T-cell (primary cell): ENCODE measurements around the gene MAP1B. TPM values are rescaled to one million over a fixed set of nuclear protein-coding genes. Genes with fewer than 3 reads are reported as not detected.

Source experiments
- ATAC-seq, 4 experiments: fragments of 200-7000 bp in 3 of 4; fragments of 150-1000 bp in 1 of 4; cut with Tn5 transposase; replicated peaks in 1 of 4; 1 replicate in 3 of 4; 2 replicates in 1 of 4; pipeline ENCODE4 v1.10.0; 2021; ENCODE audit warnings: moderate library complexity in 3 of 4, mild to moderate bottlenecking in 2 of 4, moderate number of reproducible peaks in 1 of 4
- CTCF ChIA-PET, 2 donors: fragments of 300-600 bp; sonication (Branson Sonifier 250); formaldehyde crosslinking; loops; one replicate each; lab custom pipeline; 2022; ENCODE audit warnings: antibody characterized with exemption in 2 of 2; lab: Charles Lee
- POLR2A ChIA-PET, 2 donors: fragments of 300-600 bp; sonication (Branson Sonifier 250); formaldehyde crosslinking; loops; one replicate each; lab custom pipeline; 2022; ENCODE audit warnings: antibody characterized with exemption in 2 of 2; lab: Charles Lee
- DNase-seq, 35 experiments: peaks; one replicate each; pipeline versions ENCODE4 v3.0.0 to v3.0.0-alpha.2; 2013 to 2023
- H3K27ac ChIP-seq: one replicate; pipeline ENCODE4 v1.5.1; 2013; ENCODE audit warnings: low read length
- H3K27me3 ChIP-seq, 2 experiments: replicated peaks in 1 of 2; 1 replicate in 1 of 2; 2 replicates in 1 of 2; pipeline versions ENCODE4 v1.6.1 to v1.7.0; 2013; ENCODE audit warnings: low read length in 1 of 2, mixed read lengths in 1 of 2; ENCODE audit not compliant: control insufficient read depth in 2 of 2, insufficient read depth in 2 of 2; ENCODE audit errors: extremely low read depth in 1 of 2
- H3K36me3 ChIP-seq, 2 donors: 1 replicate in 1 of 2; 2 replicates in 1 of 2; pipeline versions ENCODE4 v1.6.1 to v1.7.0; 2013; ENCODE audit warnings: low read length in 1 of 2; ENCODE audit not compliant: control insufficient read depth in 2 of 2, insufficient read depth in 1 of 2; ENCODE audit errors: extremely low read depth in 1 of 2
- H3K4me1 ChIP-seq, 2 experiments: 1 replicate in 1 of 2; 2 replicates in 1 of 2; pipeline versions ENCODE4 v1.6.1 to v1.7.0; 2013; ENCODE audit warnings: low read length in 2 of 2, mixed read lengths in 1 of 2; ENCODE audit not compliant: insufficient read depth in 2 of 2, control insufficient read depth in 1 of 2; ENCODE audit errors: extremely low read depth in 1 of 2
- H3K4me3 ChIP-seq, 2 donors: 1 replicate in 1 of 2; 2 replicates in 1 of 2; pipeline versions ENCODE4 v1.5.1 to v1.7.0; 2013; ENCODE audit warnings: mild to moderate bottlenecking in 2 of 2, low read length in 1 of 2, moderate library complexity in 1 of 2; ENCODE audit not compliant: control insufficient read depth in 1 of 2; ENCODE audit errors: extremely low read depth in 1 of 2
- H3K9me3 ChIP-seq: 2 replicates; pipeline ENCODE4 v1.7.0; 2013
- H3K27ac Mint-ChIP-seq, 2 donors: one replicate each; pipeline ENCODE4 v1.8.0; 2020 to 2021; ENCODE audit warnings: mild to moderate bottlenecking in 2 of 2, mixed read lengths in 2 of 2
- H3K27me3 Mint-ChIP-seq, 2 donors: one replicate each; pipeline ENCODE4 v1.8.0; 2021 to 2022; ENCODE audit warnings: mixed read lengths in 2 of 2
- H3K36me3 Mint-ChIP-seq: one replicate; pipeline ENCODE4 v1.8.0; 2021; ENCODE audit warnings: mixed read lengths
- H3K4me1 Mint-ChIP-seq, 3 donors: one replicate each; pipeline ENCODE4 v1.8.0; 2020 to 2022; ENCODE audit warnings: mixed read lengths in 3 of 3, mild to moderate bottlenecking in 1 of 3
- H3K4me3 Mint-ChIP-seq, 3 donors: one replicate each; pipeline ENCODE4 v1.8.0; 2020 to 2022; ENCODE audit warnings: mild to moderate bottlenecking in 3 of 3, mixed read lengths in 3 of 3, moderate library complexity in 3 of 3
- H3K9me3 Mint-ChIP-seq, 3 donors: one replicate each; pipeline ENCODE4 v1.8.0; 2020 to 2022; ENCODE audit warnings: mixed read lengths in 3 of 3
- WGBS: methylation state at CpG from one replicate; pipeline ENCODE4 v1.1.5; 2013; ENCODE audit warnings: missing lambda C conversion rate; ENCODE audit not compliant: insufficient coverage; 5-methylcytosine and 5-hydroxymethylcytosine counted together
- total RNA-seq, 35 experiments: library from RNA in 6 of 35; stranded (reverse) in 6 of 35; fragments of 120-200 nt in 1 of 35; gene quantifications; one replicate each; pipeline versions ENCODE4 v1.2.1 to v1.2.4 and lab custom pipeline; 2013 to 2026

The MAP1B gene
- total RNA-seq, 5 donors from 2014 or later (not counting 1 experiment from before 2014, with no cell fraction given): 0.33 to 0.98 (median 0.47) TPM; not detected in 2

DNA sequence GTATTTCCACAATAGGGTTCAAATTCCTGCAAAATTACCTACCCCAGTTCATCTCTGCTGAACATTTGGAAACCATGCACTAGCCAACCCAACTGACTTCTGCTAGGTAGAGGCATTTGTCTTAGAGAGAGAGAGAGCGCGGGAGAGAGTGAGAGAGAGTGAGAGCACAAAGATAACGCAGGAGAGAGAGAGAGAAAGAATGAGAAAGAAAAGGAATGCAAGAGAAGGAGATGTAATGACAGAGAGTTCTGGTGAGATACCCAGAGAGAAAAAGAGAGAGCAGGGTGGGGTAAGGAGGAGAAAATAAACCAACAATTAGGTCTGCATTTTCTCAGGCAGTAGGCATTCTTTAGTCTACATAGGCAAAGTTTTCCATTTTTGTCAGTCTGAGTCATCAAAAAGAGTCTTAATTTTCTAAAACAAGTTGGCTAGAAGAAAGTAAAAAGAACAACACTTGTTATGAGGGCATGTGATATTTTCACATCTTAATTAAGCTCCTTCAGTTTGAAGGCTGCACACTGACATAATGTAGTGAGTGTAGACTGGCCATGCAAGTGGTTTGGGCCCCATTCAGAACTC, 98.2 kb downstream of the MAP1B start:
- DNase-seq: no peak
- Mint-ChIP-seq H3K27ac (no peak overlapping the region), H3K4me3 (no peak overlapping the region), H3K27me3 (no peaks in the 10 kb centered on the region), H3K4me1 (no peaks in the 10 kb centered on the region), H3K36me3 (no peaks in the 10 kb centered on the region), H3K9me3 (no peaks in the 10 kb centered on the region)
- Histone ChIP-seq H3K27me3 (no peaks in the 10 kb centered on the region), H3K27ac (no peak overlapping the region), H3K9me3 (no peaks in the 10 kb centered on the region), H3K36me3 (no peaks in the 10 kb centered on the region), H3K4me1 (no peaks in the 10 kb centered on the region), H3K4me3 (no peak overlapping the region)
- POLR2A ChIA-PET: no interaction called here
- 96% methylated on average over 3 of the region's 3 CpGs for WGBS
- CTCF ChIA-PET: no interaction called here
- no peak for ATAC-seq

DNA sequence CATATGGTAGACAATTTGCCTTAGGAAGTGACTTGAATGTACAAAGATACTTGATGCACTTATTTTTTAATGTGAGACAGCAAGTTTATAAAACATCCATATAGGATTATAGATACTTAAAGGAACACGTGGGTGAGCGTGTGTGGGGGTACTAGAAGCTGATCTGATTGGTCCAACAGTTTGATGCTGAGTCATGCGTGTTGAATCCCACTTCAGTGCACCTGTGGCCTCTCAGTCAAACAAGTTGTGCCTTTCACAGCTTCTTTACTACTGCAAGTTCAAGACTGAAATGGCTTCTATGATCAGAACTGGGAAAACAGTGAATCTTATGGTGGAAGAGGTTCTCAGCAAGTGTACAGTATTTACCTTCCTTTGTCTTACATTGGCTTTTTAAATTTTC, 98.9 kb downstream of the MAP1B start:
- Mint-ChIP-seq H3K4me3 (no peak overlapping the region), H3K27me3 (no peaks in the 10 kb centered on the region), H3K9me3 (no peaks in the 10 kb centered on the region), H3K4me1 (no peaks in the 10 kb centered on the region), H3K27ac (no peak overlapping the region), H3K36me3 (no peaks in the 10 kb centered on the region)
- no peaks in the 10 kb centered on the region for H3K4me1 ChIP-seq
- H3K4me3 ChIP-seq: no peak overlapping the region
- H3K36me3 ChIP-seq: no peaks in the 10 kb centered on the region
- CTCF ChIA-PET: no interaction called here
- no peaks in the 10 kb centered on the region for H3K9me3 ChIP-seq
- POLR2A ChIA-PET: no interaction called here
- WGBS: 100% methylated on average over 1 of the region's 3 CpGs
- ATAC-seq (no peak), DNase-seq (no peak)
- H3K27ac ChIP-seq: no peak overlapping the region
- no peaks in the 10 kb centered on the region for H3K27me3 ChIP-seq

DNA sequence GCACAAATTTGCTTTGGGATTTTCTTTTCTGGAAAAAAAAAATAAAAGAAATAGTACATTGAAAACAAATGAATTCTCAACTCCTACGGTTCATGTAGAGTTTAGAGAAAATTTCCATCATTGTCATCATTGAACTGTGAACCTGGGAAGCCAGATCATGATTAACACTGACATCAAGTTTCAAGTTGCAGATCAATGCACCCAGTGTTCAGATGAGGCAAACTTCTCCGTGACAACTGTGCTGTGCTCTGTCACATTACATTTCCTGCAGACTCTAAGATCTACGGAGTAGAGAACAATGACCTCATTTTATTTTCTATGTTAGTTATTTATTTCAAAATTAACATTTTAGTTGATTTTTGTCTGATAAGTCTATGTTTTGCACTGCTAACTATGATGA, 99.7 kb downstream of the MAP1B start:
- POLR2A ChIA-PET: no interaction called here
- CTCF ChIA-PET: no interaction called here
- H3K27ac ChIP-seq: no peak overlapping the region
- no peak overlapping the region for H3K27ac Mint-ChIP-seq
- no peak overlapping the region for H3K4me3 Mint-ChIP-seq
- H3K9me3 Mint-ChIP-seq: no peaks in the 10 kb centered on the region
- no peaks in the 10 kb centered on the region for H3K4me1 ChIP-seq
- no peaks in the 10 kb centered on the region for H3K27me3 ChIP-seq
- no peaks in the 10 kb centered on the region for H3K36me3 Mint-ChIP-seq
- no CpG with 5 or more reads among the region's 3 CpGs for WGBS
- H3K9me3 ChIP-seq: no peaks in the 10 kb centered on the region
- H3K4me1 Mint-ChIP-seq: no peaks in the 10 kb centered on the region
- ATAC-seq (no peak), DNase-seq (no peak)
- H3K36me3 ChIP-seq: no peaks in the 10 kb centered on the region
- no peak overlapping the region for H3K4me3 ChIP-seq
- no peaks in the 10 kb centered on the region for H3K27me3 Mint-ChIP-seq

DNA sequence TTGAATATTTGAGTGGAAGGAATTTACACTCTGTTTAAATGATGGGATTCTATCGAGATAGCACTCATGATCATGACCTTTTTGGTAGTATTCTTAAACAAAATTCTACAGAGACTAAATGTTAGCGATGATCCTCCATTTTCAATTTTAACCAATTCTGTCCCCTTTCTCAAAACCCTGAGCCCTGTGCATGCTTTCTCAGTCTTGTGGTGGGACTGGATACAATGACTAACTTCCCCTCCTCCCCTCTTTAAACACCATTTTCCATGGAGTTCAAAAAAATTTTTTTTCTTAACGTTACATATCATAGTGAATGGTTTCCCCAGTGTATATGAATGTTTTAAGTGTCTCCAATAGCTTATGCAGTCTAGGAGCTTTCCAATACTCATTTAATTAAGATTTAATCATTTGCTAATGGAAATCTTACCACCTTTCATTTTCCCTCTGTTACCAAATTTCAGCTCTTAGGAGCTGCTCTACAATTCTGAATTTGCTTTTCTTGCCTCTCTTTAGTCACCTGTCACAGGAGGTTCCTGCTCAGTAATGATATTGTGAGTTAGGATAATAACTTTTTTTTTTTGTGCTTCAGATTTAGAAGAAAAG, 101.2 kb downstream of the MAP1B start:
- no peaks in the 10 kb centered on the region for H3K4me1 ChIP-seq
- no peak for DNase-seq
- WGBS: no CpG with 5 or more reads among the region's 3 CpGs
- H3K9me3 ChIP-seq: no peaks in the 10 kb centered on the region
- no peaks in the 10 kb centered on the region for H3K36me3 Mint-ChIP-seq
- H3K4me3 ChIP-seq: no peak overlapping the region
- H3K36me3 ChIP-seq: no peaks in the 10 kb centered on the region
- no peaks in the 10 kb centered on the region for H3K27me3 Mint-ChIP-seq
- ChIA-PET POLR2A (interaction anchor here in 1 of 2 donors (0.8 kb wide), 1 partner anchor 13 kb away, joined by 4 read pairs; no protein-coding TSS in a partner anchor), CTCF (interaction anchor here (0.6 to 0.7 kb wide), 2 partner anchors 82 to 984 kb away, joined by 3 to 5 read pairs; no protein-coding TSS in a partner anchor)
- no peak overlapping the region for H3K27ac Mint-ChIP-seq
- no peak overlapping the region for H3K27ac ChIP-seq
- H3K27me3 ChIP-seq: no peaks in the 10 kb centered on the region
- H3K9me3 Mint-ChIP-seq: no peaks in the 10 kb centered on the region
- H3K4me3 Mint-ChIP-seq: no peak overlapping the region
- ATAC-seq: no peak
- no peaks in the 10 kb centered on the region for H3K4me1 Mint-ChIP-seq

DNA sequence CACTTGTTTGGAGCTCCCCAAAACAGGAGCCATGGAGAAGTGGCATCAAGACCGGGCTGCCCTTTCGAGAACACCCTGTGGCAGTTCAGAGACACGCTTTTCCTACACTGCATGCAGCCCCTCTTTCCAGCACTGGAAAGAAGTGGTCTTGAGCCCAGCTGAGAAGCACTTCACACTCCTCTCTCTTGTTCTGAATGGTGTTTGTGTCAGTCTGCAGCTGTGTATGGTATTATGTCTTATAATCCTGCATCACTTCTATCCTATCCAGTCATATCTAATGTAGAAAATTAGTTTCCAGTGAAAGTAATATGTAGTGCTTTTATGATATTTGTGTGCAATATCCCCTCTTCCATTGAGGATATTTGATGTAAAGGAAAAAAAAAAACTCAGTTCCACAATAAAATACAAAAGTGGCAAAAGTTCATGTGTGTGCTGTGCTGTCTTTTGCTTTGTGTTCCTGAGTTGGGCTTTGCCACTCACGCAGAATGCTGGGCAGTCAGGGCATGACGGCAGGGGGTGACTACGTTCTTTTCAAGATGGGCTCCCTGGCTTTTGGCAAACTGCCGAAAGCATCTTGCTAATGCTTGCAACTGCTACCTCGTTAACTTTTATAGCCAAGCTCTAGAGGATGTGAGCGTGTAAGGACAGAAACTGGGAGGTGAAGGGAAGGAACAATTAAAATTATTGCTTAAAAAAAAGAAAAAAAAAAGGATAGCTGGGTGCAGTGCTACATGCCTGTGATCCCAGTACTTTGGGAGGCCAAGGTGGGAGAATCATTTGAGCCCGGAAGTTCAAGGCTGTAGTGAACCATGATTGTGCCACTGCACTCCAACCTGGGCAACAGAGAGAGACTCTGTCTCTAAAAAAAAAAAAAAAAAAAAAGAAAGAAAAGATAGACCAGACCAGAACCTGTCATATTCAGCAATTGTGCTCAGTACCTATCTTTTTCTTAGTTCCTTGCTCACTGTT, 102.2 kb downstream of the MAP1B start:
- H3K9me3 Mint-ChIP-seq: no peaks in the 10 kb centered on the region
- DNase-seq (no peak), ATAC-seq (no peak)
- Histone ChIP-seq H3K9me3 (no peaks in the 10 kb centered on the region), H3K4me1 (no peaks in the 10 kb centered on the region), H3K27ac (no peak overlapping the region), H3K27me3 (no peaks in the 10 kb centered on the region), H3K36me3 (no peaks in the 10 kb centered on the region), H3K4me3 (no peak overlapping the region)
- 98% methylated on average over 7 of the region's 10 CpGs for whole genome bisulfite sequencing
- no peak overlapping the region for H3K27ac Mint-ChIP-seq
- ChIA-PET POLR2A (interaction anchor here in 1 of 2 donors (0.8 kb wide), 1 partner anchor 14 kb away, joined by 4 read pairs; no protein-coding TSS in a partner anchor), CTCF (interaction anchor here in 1 of 2 donors (0.6 kb wide), 1 partner anchor 983 kb away, joined by 3 read pairs; no protein-coding TSS in a partner anchor)
- no peaks in the 10 kb centered on the region for H3K36me3 Mint-ChIP-seq
- no peaks in the 10 kb centered on the region for H3K4me1 Mint-ChIP-seq
- no peaks in the 10 kb centered on the region for H3K27me3 Mint-ChIP-seq
- H3K4me3 Mint-ChIP-seq: no peak overlapping the region

DNA sequence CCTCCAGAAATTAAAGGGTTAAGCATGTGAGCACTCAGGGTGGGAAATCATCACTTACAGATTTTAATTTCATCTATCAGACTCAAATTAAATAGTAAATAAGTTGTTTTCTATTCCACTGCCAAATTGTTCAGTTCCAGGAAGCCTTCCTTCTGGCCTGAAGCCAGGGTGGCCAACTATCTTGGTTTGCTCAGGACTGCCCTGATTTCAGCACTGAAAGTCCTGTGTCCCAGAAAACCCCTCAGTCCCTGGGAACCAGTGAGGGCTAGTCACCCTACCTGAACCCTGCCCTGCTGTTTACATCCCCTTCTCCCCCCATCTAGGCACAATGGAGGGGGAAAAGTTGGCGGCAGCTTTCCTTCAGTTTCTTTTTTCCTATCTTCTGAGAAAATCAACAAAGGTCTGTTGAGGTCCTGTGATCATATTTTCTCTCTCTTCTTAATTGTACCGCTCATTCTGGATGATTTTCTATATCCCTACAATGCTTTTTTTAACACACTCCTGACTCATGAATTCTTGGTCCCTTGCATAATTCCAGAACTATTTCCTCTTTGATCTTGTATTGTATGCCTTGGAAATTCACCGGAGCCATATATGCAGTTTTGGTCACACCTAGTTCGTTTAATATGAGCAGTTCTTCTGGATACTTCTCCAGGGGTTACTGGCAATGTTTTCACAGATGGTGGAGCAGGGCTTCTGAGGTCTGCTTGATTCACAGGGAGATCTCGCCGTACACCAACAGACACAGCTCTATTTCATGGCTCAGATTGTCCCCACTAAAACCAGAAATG, 103.8 kb downstream of the MAP1B start:
- WGBS: 100% methylated on average over 2 of the region's 6 CpGs
- CTCF ChIA-PET: no interaction called here
- no peak for ATAC-seq

More for the DNA sequence above, 103.8 kb downstream of the MAP1B start:
- Histone ChIP-seq H3K9me3 (no peaks in the 10 kb centered on the region), H3K4me1 (no peaks in the 10 kb centered on the region), H3K4me3 (no peak overlapping the region), H3K27me3 (no peaks in the 10 kb centered on the region), H3K27ac (no peak overlapping the region), H3K36me3 (peaks cover 0 to 2% of the 10 kb centered on the region in 2 donors)
- Mint-ChIP-seq H3K9me3 (no peaks in the 10 kb centered on the region), H3K4me3 (no peak overlapping the region), H3K27ac (no peak overlapping the region), H3K27me3 (no peaks in the 10 kb centered on the region), H3K36me3 (no peaks in the 10 kb centered on the region), H3K4me1 (no peaks in the 10 kb centered on the region)
- POLR2A ChIA-PET: no interaction called here
- no peak for DNase-seq
